GM12864 (cell line): ENCODE results near the gene TRIML1.

Experiments
- DNase-seq: peaks from one replicate; pipeline ENCODE4 v3.0.0-alpha.2; 2011; ENCODE audit warnings: low read depth
- H3K4me3 ChIP-seq: 2 replicates; pipeline ENCODE4 v1.5.1; 2011; ENCODE audit warnings: mild to moderate bottlenecking, low read depth, low read length, control low read depth
- CTCF ChIP-seq: IDR thresholded peaks from 2 replicates; pipeline ENCODE4 v1.5.1; 2011; ENCODE audit warnings: low read depth, mild to moderate bottlenecking, moderate library complexity, low read length, control low read depth, inconsistent platforms; ENCODE audit errors: missing control alignments

The TRIML1 gene

GRCh38 chr4:188190461-188190860, 51.2 kb downstream of the TRIML1 start:
- H3K4me3 ChIP-seq = no peak overlapping the region
- no peak for DNase-seq
- TF ChIP-seq CTCF = no peak

DNA sequence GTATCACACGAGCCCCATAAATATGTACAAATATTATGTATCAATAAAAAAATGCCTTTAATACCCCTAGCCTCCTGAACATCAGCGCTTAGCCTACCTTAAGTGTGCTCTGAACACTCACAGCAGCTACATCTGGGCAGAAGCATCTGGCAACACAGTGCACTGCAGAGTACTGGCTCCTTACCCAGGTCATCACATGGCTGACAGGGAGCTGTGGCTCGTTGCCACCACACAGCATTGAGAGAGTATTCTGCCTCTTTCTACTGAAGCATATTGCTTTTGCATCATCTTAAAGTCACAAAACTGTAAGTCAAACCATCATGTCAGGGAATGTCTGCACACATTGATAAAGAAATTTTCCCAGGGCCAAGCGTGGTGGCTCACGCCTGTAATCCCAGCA, 55.2 kb downstream of the TRIML1 start:
- H3K4me3 ChIP-seq = no peak overlapping the region
- DNase-seq = no peak
- TF ChIP-seq CTCF = no peak

DNA sequence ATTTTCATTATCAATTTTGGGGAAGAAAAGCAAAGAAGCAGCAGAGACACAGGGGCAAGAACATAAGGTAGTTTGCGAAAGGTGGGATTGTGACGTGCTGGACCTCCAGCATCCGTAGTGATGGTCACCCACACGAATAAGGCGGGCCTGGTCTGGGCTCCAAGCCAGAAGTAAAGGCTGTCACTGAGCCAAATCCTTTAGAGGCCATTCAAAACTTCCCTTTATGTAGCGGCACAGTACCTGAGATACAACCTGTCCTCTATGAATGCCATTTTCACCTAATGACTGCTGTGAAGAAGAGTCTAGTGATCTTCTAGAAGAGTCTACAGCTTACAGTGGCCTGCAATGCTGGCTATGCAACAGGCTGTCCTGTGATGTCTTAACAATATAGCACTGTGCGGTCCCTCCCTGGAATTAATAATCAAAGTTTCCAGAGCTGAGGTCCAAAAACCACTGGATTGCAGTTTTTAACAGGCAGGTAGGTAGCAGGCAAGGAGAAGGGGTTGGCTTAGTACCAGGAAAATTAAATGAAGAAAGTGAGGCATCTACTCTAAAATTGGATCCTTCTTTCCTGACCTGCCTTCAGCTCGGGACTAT, 56.2 kb downstream of the TRIML1 start:
- no peak overlapping the region for H3K4me3 ChIP-seq
- DNase-seq = no peak
- TF ChIP-seq CTCF = no peak

DNA sequence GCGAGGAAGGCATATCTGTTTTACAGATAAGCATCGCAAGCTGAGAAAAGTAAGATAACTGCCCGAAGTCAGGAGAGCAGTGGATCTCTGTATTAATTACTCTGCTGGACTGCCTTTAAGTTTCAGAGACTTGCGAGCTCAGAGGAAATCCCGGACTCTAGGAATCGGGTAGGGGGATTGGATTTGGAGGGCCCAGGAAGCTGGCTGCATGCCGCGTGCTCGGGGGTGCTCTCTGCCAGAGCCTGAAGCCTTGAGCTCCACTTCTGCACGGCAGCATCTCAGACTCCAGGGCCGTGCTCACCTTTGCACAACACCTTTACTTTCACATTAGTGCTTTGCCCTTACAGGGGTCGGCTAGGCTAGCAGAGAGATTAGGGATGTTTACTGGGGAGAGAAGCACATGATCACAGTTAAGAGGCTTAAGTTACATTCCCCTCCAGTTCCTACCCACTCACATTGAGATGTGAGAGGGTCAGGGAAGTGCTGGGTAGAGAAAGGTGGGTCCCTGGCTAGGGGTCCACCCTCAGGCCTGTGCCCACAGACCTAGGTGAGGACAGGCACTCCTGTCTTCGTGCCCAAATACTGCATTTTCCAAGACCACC, 57.0 kb downstream of the TRIML1 start:
- DNase-seq = no peak
- no peak overlapping the region for H3K4me3 ChIP-seq
- TF ChIP-seq CTCF = no peak
